Liver (tissue), 9 donors: ENCODE data around the gene VWA5B1. TPM values are rescaled to one million over a fixed set of nuclear protein-coding genes. Genes with fewer than 3 reads are reported as not detected.

Experiments
- DNase-seq: peaks from one replicate; pipeline ENCODE4 v3.0.0-alpha.2; 2017; ENCODE audit warnings: low spot score
- H3K27ac ChIP-seq, 2 donors: one replicate each; pipeline ENCODE4 v1.7.0; 2013; ENCODE audit warnings: inconsistent platforms in 2 of 2, low read length in 2 of 2, control low read depth in 1 of 2, low read depth in 1 of 2, mild to moderate bottlenecking in 1 of 2
- H3K27me3 ChIP-seq, 4 donors: one replicate each; pipeline versions ENCODE4 v1.6.1 to v1.7.0; 2013; ENCODE audit warnings: low read length in 3 of 4, inconsistent platforms in 1 of 4, mild to moderate bottlenecking in 1 of 4, moderate library complexity in 1 of 4; ENCODE audit not compliant: control insufficient read depth in 4 of 4, insufficient read depth in 4 of 4
- H3K36me3 ChIP-seq, 4 donors: one replicate each; pipeline versions ENCODE4 v1.6.1 to v1.7.0; 2013; ENCODE audit warnings: low read length in 3 of 4, mild to moderate bottlenecking in 3 of 4, low read depth in 1 of 4, moderate library complexity in 1 of 4; ENCODE audit not compliant: control insufficient read depth in 4 of 4, insufficient read depth in 3 of 4
- H3K4me1 ChIP-seq, 4 donors: one replicate each; pipeline versions ENCODE4 v1.6.1 to v1.7.0; 2013; ENCODE audit warnings: low read length in 3 of 4, mild to moderate bottlenecking in 3 of 4, moderate library complexity in 1 of 4; ENCODE audit not compliant: control insufficient read depth in 4 of 4, insufficient read depth in 4 of 4
- H3K4me3 ChIP-seq, 3 donors: one replicate each; pipeline versions ENCODE4 v1.6.1 to v1.7.0; 2013; ENCODE audit warnings: low read length in 3 of 3, control low read depth in 1 of 3, low read depth in 1 of 3, mild to moderate bottlenecking in 1 of 3
- H3K9ac ChIP-seq, 2 donors: one replicate each; pipeline ENCODE4 v1.7.0; 2013; ENCODE audit warnings: low read length in 2 of 2, mild to moderate bottlenecking in 2 of 2, moderate library complexity in 2 of 2, control low read depth in 1 of 2, low read depth in 1 of 2
- H3K9me3 ChIP-seq, 4 donors: one replicate each; pipeline versions ENCODE4 v1.6.1 to v1.7.0; 2013; ENCODE audit warnings: low read length in 3 of 4; ENCODE audit not compliant: control insufficient read depth in 4 of 4
- ATF3 ChIP-seq: IDR thresholded peaks from 2 replicates; pipeline ENCODE4 v1.6.1; 2016; ENCODE audit warnings: antibody characterized with exemption
- EGR1 ChIP-seq, 2 donors: IDR thresholded peaks; 2 replicates each; pipeline ENCODE4 v1.6.1; 2016 to 2018; ENCODE audit warnings: antibody characterized with exemption in 2 of 2, low read depth in 2 of 2
- FOXA1 ChIP-seq: IDR thresholded peaks from 2 replicates; pipeline ENCODE4 v1.6.1; 2016; ENCODE audit warnings: antibody characterized with exemption
- FOXA2 ChIP-seq: IDR thresholded peaks from 2 replicates; pipeline ENCODE4 v1.6.1; 2016; ENCODE audit warnings: antibody characterized with exemption
- GABPA ChIP-seq, 2 donors: IDR thresholded peaks in 1 of 2; conservative IDR thresholded peaks in 1 of 2; 2 replicates each; pipeline ENCODE4 v1.6.1; 2016; ENCODE audit warnings: antibody characterized with exemption in 2 of 2, mild to moderate bottlenecking in 1 of 2, moderate library complexity in 1 of 2
- HNF4A ChIP-seq, 2 donors: conservative IDR thresholded peaks; 2 replicates each; pipeline ENCODE4 v1.6.1; 2016; ENCODE audit warnings: antibody characterized with exemption in 2 of 2, mild to moderate bottlenecking in 2 of 2
- HNF4G ChIP-seq: IDR thresholded peaks from 2 replicates; pipeline ENCODE4 v1.6.1; 2016; ENCODE audit warnings: antibody characterized with exemption
- JUND ChIP-seq, 2 donors: IDR thresholded peaks; 2 replicates each; pipeline ENCODE4 v1.6.1; 2016; ENCODE audit warnings: antibody characterized with exemption in 2 of 2
- MAX ChIP-seq: IDR thresholded peaks from 2 replicates; pipeline ENCODE4 v1.6.1; 2016; ENCODE audit warnings: antibody characterized with exemption
- NR2F2 ChIP-seq: IDR thresholded peaks from 2 replicates; pipeline ENCODE4 v1.6.1; 2016; ENCODE audit warnings: antibody characterized with exemption
- RAD21 ChIP-seq, 2 donors: IDR thresholded peaks; 2 replicates each; pipeline ENCODE4 v1.6.1; 2016; ENCODE audit warnings: antibody characterized with exemption in 2 of 2, mild to moderate bottlenecking in 2 of 2
- RXRA ChIP-seq, 2 donors: IDR thresholded peaks; 2 replicates each; pipeline ENCODE4 v1.6.1; 2017 to 2018; ENCODE audit warnings: antibody characterized with exemption in 2 of 2, mild to moderate bottlenecking in 1 of 2
- SP1 ChIP-seq: IDR thresholded peaks from 2 replicates; pipeline ENCODE4 v1.6.1; 2018; ENCODE audit warnings: antibody characterized with exemption, mild to moderate bottlenecking
- TAF1 ChIP-seq: conservative IDR thresholded peaks from 2 replicates; pipeline ENCODE4 v1.6.1; 2016; ENCODE audit warnings: antibody characterized with exemption, mild to moderate bottlenecking
- ZBTB33 ChIP-seq: IDR thresholded peaks from 2 replicates; pipeline ENCODE4 v1.6.1; 2016; ENCODE audit warnings: antibody characterized with exemption
- WGBS: extraction: QIAGEN DNeasy Blood & Tissue Kit; methylation state at CpG from one replicate; pipeline ENCODE4 v1.1.7; 2013; 5-methylcytosine and 5-hydroxymethylcytosine counted together
- polyA plus RNA-seq, 2 donors: library from polyadenylated mRNA; stranded (reverse) in 1 of 2; unstranded in 1 of 2; fragments of 200-250 nt in 1 of 2; fragments of >200 nt in 1 of 2; fragmentation: Nextera tagmentation in 1 of 2; extraction: Ambion mirVana in 1 of 2; gene quantifications; one replicate each; pipeline versions ENCODE4 v1.2.1 to v1.2.3, GENCODE V29; 2013 to 2015
- total RNA-seq, 2 donors: library from RNA; depleted of rRNA; stranded (reverse); fragments of >200 nt; gene quantifications; one replicate each; pipeline ENCODE4 v1.2.3, GENCODE V29; 2014
- TF ChIP-seq, protein P1 (sequence below): fragments of 150-350 bp; IDR thresholded peaks from 2 replicates; pipeline ENCODE4 v1.5.1; 2017; ENCODE audit warnings: improper control_type of control experiment, low read depth, low read length; ENCODE audit not compliant: missing input control
- donor health status: healthy.
- donor health status: healthy.
- donor health status: healthy.
- donor health status: healthy.
- donor health status: healthy.

Gene VWA5B1
- total and polyA plus RNA-seq, 4 donors = not detected

DNA sequence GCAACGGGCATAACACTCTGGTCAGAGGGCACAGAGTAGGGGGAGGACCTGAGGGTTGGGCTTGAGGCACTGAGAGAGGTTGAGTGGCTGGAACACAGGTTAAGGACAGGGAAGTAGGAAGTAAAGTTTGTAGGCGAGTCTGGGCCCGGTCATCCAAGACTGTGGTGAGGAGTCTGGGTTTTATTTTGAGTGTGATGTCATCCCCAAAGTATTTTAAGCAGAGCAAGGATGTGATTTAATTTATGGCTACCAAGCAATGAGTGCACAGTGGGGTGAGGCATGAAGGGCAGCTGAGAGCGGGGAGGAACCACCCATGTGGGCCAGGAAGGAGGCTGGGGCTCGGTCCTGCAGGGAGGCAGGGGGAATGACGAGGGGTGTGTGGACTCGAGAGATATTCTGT, 11.2 kb upstream of the VWA5B1 start:
- Histone ChIP-seq H3K27ac (no peak overlapping the region), H3K9me3 (no peaks in the 10 kb centered on the region), H3K36me3 (no peaks in the 10 kb centered on the region), H3K9ac (no peak overlapping the region), H3K4me1 (no peaks in the 10 kb centered on the region), H3K4me3 (no peak overlapping the region), H3K27me3 (peaks cover 0 to 7% (median 3%) of the 10 kb centered on the region in 4 donors)
- TF ChIP-seq JUND (IDR thresholded peaks at IDR 0.05) = no peak
- no peak for TF ChIP-seq NR2F2
- no peak for TF ChIP-seq TAF1
- TF ChIP-seq FOXA2 = no peak
- TF ChIP-seq ATF3 = no peak
- TF ChIP-seq HNF4G = no peak
- no peak for TF ChIP-seq HNF4A (conservative IDR thresholded peaks at IDR 0.05)
- TF ChIP-seq RAD21 (IDR thresholded peaks at IDR 0.05) = no peak
- TF ChIP-seq, protein P1, sequence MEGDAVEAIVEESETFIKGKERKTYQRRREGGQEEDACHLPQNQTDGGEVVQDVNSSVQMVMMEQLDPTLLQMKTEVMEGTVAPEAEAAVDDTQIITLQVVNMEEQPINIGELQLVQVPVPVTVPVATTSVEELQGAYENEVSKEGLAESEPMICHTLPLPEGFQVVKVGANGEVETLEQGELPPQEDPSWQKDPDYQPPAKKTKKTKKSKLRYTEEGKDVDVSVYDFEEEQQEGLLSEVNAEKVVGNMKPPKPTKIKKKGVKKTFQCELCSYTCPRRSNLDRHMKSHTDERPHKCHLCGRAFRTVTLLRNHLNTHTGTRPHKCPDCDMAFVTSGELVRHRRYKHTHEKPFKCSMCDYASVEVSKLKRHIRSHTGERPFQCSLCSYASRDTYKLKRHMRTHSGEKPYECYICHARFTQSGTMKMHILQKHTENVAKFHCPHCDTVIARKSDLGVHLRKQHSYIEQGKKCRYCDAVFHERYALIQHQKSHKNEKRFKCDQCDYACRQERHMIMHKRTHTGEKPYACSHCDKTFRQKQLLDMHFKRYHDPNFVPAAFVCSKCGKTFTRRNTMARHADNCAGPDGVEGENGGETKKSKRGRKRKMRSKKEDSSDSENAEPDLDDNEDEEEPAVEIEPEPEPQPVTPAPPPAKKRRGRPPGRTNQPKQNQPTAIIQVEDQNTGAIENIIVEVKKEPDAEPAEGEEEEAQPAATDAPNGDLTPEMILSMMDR = no peak
- TF ChIP-seq FOXA1 = no peak
- TF ChIP-seq EGR1 (IDR thresholded peaks at IDR 0.05; ENCODE audit: low read depth in 2 of 2) = no peak
- TF ChIP-seq GABPA (IDR thresholded peaks at IDR 0.05 in 1 of 2, conservative IDR thresholded peaks at IDR 0.05 in 1 of 2) = no peak
- TF ChIP-seq MAX = no peak
- no peak for TF ChIP-seq RXRA (IDR thresholded peaks at IDR 0.05)
- no peak for TF ChIP-seq ZBTB33
- 79% methylated on average over 7 of the region's 7 CpGs for WGBS
- no peak for DNase-seq

- H3K9ac ChIP-seq = no peak overlapping the region
- 85% methylated on average over 1 of the region's 1 CpG for WGBS
- no peak for DNase-seq
- no peak for TF ChIP-seq RXRA (IDR thresholded peaks at IDR 0.05)
- TF ChIP-seq SP1 = no peak
- no peak for TF ChIP-seq EGR1 (IDR thresholded peaks at IDR 0.05; ENCODE audit: low read depth in 2 of 2)
- TF ChIP-seq FOXA2 = no peak
- TF ChIP-seq NR2F2 = no peak
- no peak for TF ChIP-seq GABPA (IDR thresholded peaks at IDR 0.05 in 1 of 2, conservative IDR thresholded peaks at IDR 0.05 in 1 of 2)
- no peak for TF ChIP-seq FOXA1
- TF ChIP-seq HNF4A (conservative IDR thresholded peaks at IDR 0.05) = no peak
- no peak for TF ChIP-seq TAF1
- no peak for TF ChIP-seq RAD21 (IDR thresholded peaks at IDR 0.05)
- no peak for TF ChIP-seq HNF4G
- no peak overlapping the region for H3K4me3 ChIP-seq
- H3K27ac ChIP-seq = no peak overlapping the region
- H3K9me3 ChIP-seq = no peaks in the 10 kb centered on the region
- no peaks in the 10 kb centered on the region for H3K36me3 ChIP-seq
- H3K4me1 ChIP-seq = no peaks in the 10 kb centered on the region
- H3K27me3 ChIP-seq = peaks cover 0 to 6% (median 3%) of the 10 kb centered on the region in 4 donors
Observed at GRCh38 chr1:20280341-20280740, 10.3 kb upstream of the VWA5B1 start.
